HUES48 (cell line): Measurements from ENCODE around the gene PARD6A.

Experiments
- H3K27ac ChIP-seq: one replicate; pipeline ENCODE4 v1.7.0; 2013; ENCODE audit warnings: low read depth, low read length, inconsistent platforms
- H3K27me3 ChIP-seq: 2 replicates; pipeline ENCODE4 v1.6.1; 2013; ENCODE audit warnings: mild to moderate bottlenecking, low read length; ENCODE audit not compliant: control insufficient read depth, insufficient read depth
- H3K36me3 ChIP-seq: 2 replicates; pipeline ENCODE4 v1.6.1; 2013; ENCODE audit warnings: low read length; ENCODE audit not compliant: control insufficient read depth, insufficient read depth
- H3K4me1 ChIP-seq: 2 replicates; pipeline ENCODE4 v1.6.1; 2013; ENCODE audit warnings: mild to moderate bottlenecking, low read length; ENCODE audit not compliant: control insufficient read depth, insufficient read depth
- H3K4me3 ChIP-seq: 2 replicates; pipeline ENCODE4 v1.5.1; 2013; ENCODE audit warnings: mild to moderate bottlenecking, low read depth, low read length
- H3K9ac ChIP-seq: 2 replicates; pipeline ENCODE4 v1.6.1; 2013; ENCODE audit warnings: mild to moderate bottlenecking, low read depth, low read length, moderate library complexity
- H3K9me3 ChIP-seq: 2 replicates; pipeline ENCODE4 v1.6.1; 2013; ENCODE audit warnings: low read length; ENCODE audit not compliant: control insufficient read depth, insufficient read depth

Gene PARD6A

DNA sequence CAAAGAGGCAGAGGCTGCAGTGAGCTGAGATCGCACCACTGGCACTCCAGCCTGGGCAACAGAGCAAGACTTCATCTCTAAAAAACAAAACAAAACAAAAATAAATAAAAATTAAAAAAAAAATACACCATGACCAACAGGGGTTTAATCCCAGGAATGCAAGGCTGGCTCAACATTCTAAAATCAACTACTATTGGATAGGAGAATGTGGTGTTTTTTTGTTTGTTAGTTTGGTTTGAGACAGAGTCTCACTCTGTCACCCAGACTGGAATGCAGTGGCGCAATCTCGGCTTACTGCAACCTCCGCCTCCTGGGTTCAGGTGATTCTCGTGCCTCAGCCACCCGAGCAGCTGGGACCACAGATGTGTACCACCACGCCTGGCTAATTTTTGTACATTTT, 38.5 kb downstream of the PARD6A start:
- H3K9me3 ChIP-seq: no peaks in the 10 kb centered on the region
- no peak overlapping the region for H3K27ac ChIP-seq
- H3K4me1 ChIP-seq: no peaks in the 10 kb centered on the region
- H3K36me3 ChIP-seq: no peaks in the 10 kb centered on the region
- H3K9ac ChIP-seq: no peak overlapping the region
- H3K27me3 ChIP-seq: no peaks in the 10 kb centered on the region
- no peak overlapping the region for H3K4me3 ChIP-seq

DNA sequence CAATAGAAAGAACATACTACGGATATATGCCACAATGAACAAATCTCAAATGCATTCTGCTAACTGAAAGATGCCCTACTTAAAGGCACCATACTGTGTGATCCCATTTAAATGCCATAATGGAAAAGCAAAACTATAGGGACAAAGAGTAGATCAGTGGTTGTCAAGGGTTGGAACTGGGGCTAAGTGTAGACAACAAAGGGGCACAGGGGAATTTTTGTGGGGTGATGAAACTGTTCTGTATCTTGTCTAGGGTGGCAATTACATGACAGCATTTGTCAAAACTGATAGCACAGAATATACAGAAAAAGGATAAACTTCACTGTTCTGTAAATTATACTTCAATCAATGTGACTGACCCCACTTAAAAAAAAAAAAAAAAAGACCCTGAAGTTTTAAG, 40.7 kb downstream of the PARD6A start:
- Histone ChIP-seq H3K9me3 (no peaks in the 10 kb centered on the region), H3K4me3 (no peak overlapping the region), H3K27ac (no peak overlapping the region), H3K4me1 (no peaks in the 10 kb centered on the region), H3K36me3 (no peaks in the 10 kb centered on the region), H3K9ac (no peak overlapping the region), H3K27me3 (no peaks in the 10 kb centered on the region)

DNA sequence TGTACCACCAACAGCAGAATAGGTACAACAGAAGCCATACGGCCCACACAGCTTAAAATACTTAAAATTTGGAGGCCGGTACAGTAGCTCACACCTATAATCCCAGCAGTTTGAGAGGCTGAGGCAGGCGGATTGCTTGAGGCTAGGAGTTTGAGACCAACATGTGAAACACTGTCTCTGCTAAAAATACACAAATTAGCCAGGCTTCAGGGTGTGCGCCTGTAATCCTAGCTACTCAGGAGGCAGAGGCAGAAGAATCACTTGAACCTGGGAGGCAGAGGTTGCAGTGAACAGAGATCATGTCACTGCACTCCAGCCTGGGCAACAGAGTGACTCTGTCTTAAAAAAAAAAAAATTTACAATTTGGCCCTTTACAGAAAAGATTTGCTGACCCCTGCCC, 41.4 kb downstream of the PARD6A start:
- H3K36me3 ChIP-seq: no peaks in the 10 kb centered on the region
- H3K9me3 ChIP-seq: no peaks in the 10 kb centered on the region
- H3K27ac ChIP-seq: no peak overlapping the region
- no peaks in the 10 kb centered on the region for H3K4me1 ChIP-seq
- H3K4me3 ChIP-seq: no peak overlapping the region
- H3K27me3 ChIP-seq: no peaks in the 10 kb centered on the region
- no peak overlapping the region for H3K9ac ChIP-seq

DNA sequence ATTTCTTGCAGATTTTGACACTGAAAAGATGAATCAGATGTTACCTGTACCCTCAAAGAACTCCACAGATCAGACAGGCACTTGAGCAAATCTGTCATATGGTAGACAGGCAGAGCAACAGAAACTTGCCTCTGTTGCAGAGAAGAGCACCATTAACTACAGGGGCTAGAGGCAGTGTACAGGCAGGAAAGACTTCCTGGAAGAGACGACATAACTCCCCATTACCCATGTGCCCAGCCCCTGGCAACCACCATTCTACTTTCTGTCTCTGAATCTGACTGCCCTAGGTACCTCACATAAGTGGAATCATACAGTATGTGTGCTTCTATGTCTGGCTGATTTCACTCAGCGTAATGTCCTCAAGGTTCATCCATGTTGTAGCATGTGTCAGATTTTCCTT, 42.9 kb downstream of the PARD6A start:
- Histone ChIP-seq H3K27me3 (no peaks in the 10 kb centered on the region), H3K36me3 (no peaks in the 10 kb centered on the region), H3K9me3 (no peaks in the 10 kb centered on the region), H3K27ac (no peak overlapping the region), H3K4me3 (no peak overlapping the region), H3K4me1 (no peaks in the 10 kb centered on the region), H3K9ac (no peak overlapping the region)

DNA sequence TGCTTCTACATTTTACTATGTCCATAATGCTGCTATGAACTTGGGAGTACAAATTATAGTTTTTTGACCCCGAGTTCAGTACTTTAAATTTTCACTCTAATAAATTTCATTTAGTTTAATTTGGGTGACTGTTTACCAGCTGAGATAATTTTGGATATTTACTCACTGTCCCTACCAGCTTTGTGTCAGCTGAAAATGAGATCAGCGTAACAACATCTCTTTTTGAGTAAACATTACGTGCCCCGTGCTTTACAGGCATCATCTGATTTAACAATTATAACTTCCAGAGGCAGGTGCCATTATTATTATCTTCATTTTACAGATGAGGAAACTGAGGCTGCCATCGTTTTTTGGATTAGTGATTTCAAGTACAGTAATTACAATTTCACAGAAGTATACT, 43.4 kb downstream of the PARD6A start:
- Histone ChIP-seq H3K9me3 (no peaks in the 10 kb centered on the region), H3K27ac (no peak overlapping the region), H3K9ac (no peak overlapping the region), H3K4me1 (peaks cover 2% of the 10 kb centered on the region; the same call in 1 of the 2 replicates), H3K4me3 (no peak overlapping the region), H3K36me3 (no peaks in the 10 kb centered on the region), H3K27me3 (no peaks in the 10 kb centered on the region)

DNA sequence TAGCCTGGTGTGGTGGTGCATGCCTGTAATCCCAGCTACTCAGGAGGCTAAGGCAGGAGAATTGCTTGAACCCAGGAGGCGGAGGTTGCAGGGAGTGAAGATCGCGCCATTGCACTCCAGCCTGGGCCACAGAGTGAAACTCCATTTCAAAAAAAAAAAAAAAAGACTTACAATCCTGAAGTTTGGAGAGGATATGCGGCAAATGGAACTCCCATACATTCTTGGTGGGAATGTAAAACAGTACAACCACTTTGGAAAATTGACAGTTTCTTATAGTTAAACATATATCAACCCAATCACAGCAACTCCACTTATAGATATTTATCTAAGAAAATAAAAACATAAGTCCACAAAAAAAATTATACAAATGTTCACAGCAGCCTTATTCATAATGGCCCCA, 46.5 kb downstream of the PARD6A start:
- H3K27me3 ChIP-seq: no peaks in the 10 kb centered on the region
- peaks cover 9% of the 10 kb centered on the region; the same call in 1 of the 2 replicates for H3K4me1 ChIP-seq
- no peak overlapping the region for H3K9ac ChIP-seq
- H3K9me3 ChIP-seq: no peaks in the 10 kb centered on the region
- no peaks in the 10 kb centered on the region for H3K36me3 ChIP-seq
- H3K27ac ChIP-seq: no peak overlapping the region
- H3K4me3 ChIP-seq: no peak overlapping the region

DNA sequence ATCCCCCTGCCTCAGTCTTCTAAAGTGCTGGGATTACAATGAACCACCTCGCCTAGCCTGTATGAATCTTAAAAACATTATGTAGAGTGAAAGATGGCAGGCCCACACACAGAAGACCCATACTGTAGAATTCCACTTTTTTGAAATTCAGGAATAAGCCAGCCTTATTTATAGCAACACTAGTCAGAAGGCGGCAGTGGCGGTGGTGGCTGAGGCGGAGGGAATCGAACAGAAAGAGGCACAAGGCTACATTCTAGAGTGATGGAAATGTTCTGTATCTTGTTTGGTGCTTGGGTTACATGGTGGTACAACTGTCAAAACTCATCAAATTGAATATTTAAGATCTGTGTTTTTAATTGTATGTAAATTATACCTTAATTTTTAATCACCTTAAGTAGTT, 47.0 kb downstream of the PARD6A start:
- no peak overlapping the region for H3K9ac ChIP-seq

DNA sequence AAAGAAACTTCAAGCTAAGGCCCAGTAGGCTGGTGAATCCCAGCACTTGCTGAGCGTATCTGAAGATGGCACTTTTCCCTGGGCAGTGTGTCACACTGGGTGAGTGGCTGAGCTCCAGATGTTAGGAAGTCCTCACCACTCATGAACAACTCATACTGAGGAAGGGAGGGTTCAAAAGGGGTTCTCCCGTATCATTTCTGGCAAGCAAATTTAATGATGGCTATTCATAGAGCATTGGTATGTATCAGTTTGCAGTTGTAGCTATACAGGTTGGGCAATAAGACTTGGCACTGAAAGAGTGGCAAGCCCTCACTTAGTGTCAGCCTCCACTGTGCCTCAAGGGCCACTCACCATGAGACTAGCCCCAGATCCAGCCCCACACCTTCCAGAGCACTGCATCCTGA, 47.6 kb downstream of the PARD6A start:
- no peak overlapping the region for H3K9ac ChIP-seq
- peaks cover 9% of the 10 kb centered on the region; the same call in 1 of the 2 replicates for H3K4me1 ChIP-seq
- H3K27me3 ChIP-seq: no peaks in the 10 kb centered on the region
- no peaks in the 10 kb centered on the region for H3K36me3 ChIP-seq
- H3K4me3 ChIP-seq: no peak overlapping the region
- H3K27ac ChIP-seq: no peak overlapping the region
- no peaks in the 10 kb centered on the region for H3K9me3 ChIP-seq

More for the DNA sequence above, 47.0 kb downstream of the PARD6A start:
- no peak overlapping the region for H3K4me3 ChIP-seq
- H3K27ac ChIP-seq: no peak overlapping the region
- H3K36me3 ChIP-seq: no peaks in the 10 kb centered on the region
- H3K4me1 ChIP-seq: peaks cover 9% of the 10 kb centered on the region; the same call in 1 of the 2 replicates
- H3K27me3 ChIP-seq: no peaks in the 10 kb centered on the region
- no peaks in the 10 kb centered on the region for H3K9me3 ChIP-seq

DNA sequence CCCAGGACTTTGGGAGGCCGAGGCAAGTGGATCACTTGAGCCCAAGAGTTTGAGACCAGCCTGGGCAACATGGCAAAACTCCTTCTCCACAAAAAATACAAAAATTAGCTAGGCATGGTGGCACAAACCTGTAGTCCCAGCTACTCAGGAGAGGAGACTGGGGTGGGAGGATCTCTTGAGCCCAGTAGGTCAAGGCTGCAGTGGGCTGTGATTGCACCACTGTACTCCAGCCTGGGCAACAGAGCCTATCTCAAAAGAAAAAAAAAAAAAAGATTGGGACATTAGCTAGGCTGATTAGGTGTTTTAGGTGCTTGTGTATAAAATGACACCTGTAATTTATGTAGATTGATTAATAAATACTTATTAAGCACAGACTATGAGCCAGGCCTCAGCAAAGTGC, 48.3 kb downstream of the PARD6A start:
- no peaks in the 10 kb centered on the region for H3K27me3 ChIP-seq
- no peaks in the 10 kb centered on the region for H3K36me3 ChIP-seq
- H3K4me1 ChIP-seq: peaks cover 11% of the 10 kb centered on the region; the same call in 1 of the 2 replicates
- H3K9ac ChIP-seq: no peak overlapping the region
- no peak overlapping the region for H3K4me3 ChIP-seq
- no peak overlapping the region for H3K27ac ChIP-seq
- no peaks in the 10 kb centered on the region for H3K9me3 ChIP-seq

DNA sequence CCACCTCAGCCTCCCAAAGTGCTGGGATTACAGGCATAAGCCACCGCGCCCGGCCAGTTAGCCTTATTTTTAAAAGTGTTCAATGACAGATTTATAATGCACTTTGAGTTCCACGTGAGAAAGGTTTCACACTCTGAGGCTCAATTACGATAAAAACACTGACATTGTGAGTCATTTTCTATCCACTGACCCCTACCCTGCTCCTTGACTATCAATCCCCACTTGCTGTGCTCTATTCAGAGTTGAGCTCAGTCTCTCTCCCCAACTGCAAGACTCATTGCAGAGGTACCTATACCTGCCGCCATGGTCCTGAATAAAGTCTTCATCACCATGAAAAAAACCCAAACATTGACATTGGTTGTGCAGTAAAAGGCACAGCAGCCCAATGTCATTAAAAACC, 49.8 kb downstream of the PARD6A start:
- Histone ChIP-seq H3K27me3 (no peaks in the 10 kb centered on the region), H3K4me1 (peaks cover 12% of the 10 kb centered on the region; the same call in 1 of the 2 replicates), H3K27ac (no peak overlapping the region), H3K9ac (no peak overlapping the region), H3K36me3 (no peaks in the 10 kb centered on the region), H3K9me3 (no peaks in the 10 kb centered on the region), H3K4me3 (no peak overlapping the region)
